Endodermal cell (in vitro differentiated cells): Measurements from ENCODE around the gene TRIM32. TPM values are rescaled to one million over a fixed set of nuclear protein-coding genes. Genes with fewer than 3 reads are reported as not detected.

ENCODE experiments used
- DNase-seq: peaks from one replicate; pipeline ENCODE4 v3.0.0-alpha.2; 2017
- H3K27ac ChIP-seq: 2 replicates; pipeline ENCODE4 v1.5.1; 2013; ENCODE audit warnings: mild to moderate bottlenecking, low read depth, low read length, moderate library complexity
- H3K27me3 ChIP-seq: 2 replicates; pipeline ENCODE4 v1.6.1; 2013; ENCODE audit warnings: mild to moderate bottlenecking, low read length, moderate library complexity; ENCODE audit not compliant: insufficient read depth, control insufficient read depth, poor library complexity, severe bottlenecking
- H3K36me3 ChIP-seq: 2 replicates; pipeline ENCODE4 v1.7.0; 2013; ENCODE audit warnings: mild to moderate bottlenecking, low read length, moderate library complexity; ENCODE audit not compliant: control insufficient read depth, insufficient read depth
- H3K4me1 ChIP-seq: one replicate; pipeline ENCODE4 v1.7.0; 2013; ENCODE audit warnings: low read length; ENCODE audit not compliant: control insufficient read depth, insufficient read depth
- H3K4me3 ChIP-seq: 2 replicates; pipeline ENCODE4 v1.5.1; 2013; ENCODE audit warnings: mild to moderate bottlenecking, low read length, moderate library complexity
- H3K9ac ChIP-seq: 2 replicates; pipeline ENCODE4 v1.6.1; 2013; ENCODE audit warnings: mild to moderate bottlenecking, low read length, moderate library complexity; ENCODE audit not compliant: poor library complexity, severe bottlenecking; ENCODE audit errors: extremely low read depth
- H3K9me3 ChIP-seq: 2 replicates; pipeline ENCODE4 v1.6.1; 2013; ENCODE audit warnings: mild to moderate bottlenecking, low read length, moderate library complexity; ENCODE audit not compliant: control insufficient read depth
- H3K27ac Mint-ChIP-seq: 2 replicates; pipeline ENCODE4 v1.8.0; 2020; ENCODE audit warnings: mixed read lengths
- H3K27me3 Mint-ChIP-seq: 2 replicates; pipeline ENCODE4 v1.8.0; 2021; ENCODE audit warnings: mild to moderate bottlenecking, mixed read lengths; ENCODE audit not compliant: insufficient read depth
- H3K36me3 Mint-ChIP-seq: 2 replicates; pipeline ENCODE4 v1.8.0; 2020; ENCODE audit warnings: low read depth, mixed read lengths
- H3K4me1 Mint-ChIP-seq: 2 replicates; pipeline ENCODE4 v1.8.0; 2020; ENCODE audit warnings: mixed read lengths
- H3K4me3 Mint-ChIP-seq: 2 replicates; pipeline ENCODE4 v1.8.0; 2020; ENCODE audit warnings: mild to moderate bottlenecking, moderate library complexity, mixed read lengths
- H3K9me3 Mint-ChIP-seq: 2 replicates; pipeline ENCODE4 v1.8.0; 2020; ENCODE audit warnings: mild to moderate bottlenecking, mixed read lengths
- WGBS, 2 experiments: methylation state at CpG; one replicate each; pipeline versions ENCODE4 v1.1.5 to v1.1.7; 2013; ENCODE audit warnings: missing lambda C conversion rate in 2 of 2, mixed read lengths in 1 of 2; ENCODE audit not compliant: insufficient coverage in 1 of 2, insufficient read length in 1 of 2; 5-methylcytosine and 5-hydroxymethylcytosine counted together
- total RNA-seq, 2 donors: library from RNA; stranded (reverse); fragmentation: NEBNext Ultra II Directional in 1 of 2; extraction: Animal tissue kit (Norgen Biotek cat#: 25700) in 1 of 2; gene quantifications; 2 replicates in 1 of 2; 3 replicates in 1 of 2; pipeline ENCODE4 v1.2.1, GENCODE V29; 2021
- TF ChIP-seq, protein P1 (sequence below): fragments of 200-600 bp; sonication (generic); conservative IDR thresholded peaks from 2 replicates; pipeline ENCODE4 v1.5.0; 2021; ENCODE audit warnings: antibody characterized with exemption, mild to moderate bottlenecking

Gene TRIM32
- total RNA-seq, 2 donors from 2014 or later = 28.0 to 31.3 TPM

- Histone ChIP-seq H3K9ac (no peak overlapping the region), H3K27me3 (no peaks in the 10 kb centered on the region), H3K27ac (no peak overlapping the region), H3K4me1 (no peaks in the 10 kb centered on the region), H3K36me3 (no peaks in the 10 kb centered on the region), H3K9me3 (no peaks in the 10 kb centered on the region), H3K4me3 (no peak overlapping the region)
- H3K9me3 Mint-ChIP-seq = no peaks in the 10 kb centered on the region
- DNase-seq = peak; percentile 57
- H3K36me3 Mint-ChIP-seq = no peaks in the 10 kb centered on the region
- no peak overlapping the region for H3K4me3 Mint-ChIP-seq
- TF ChIP-seq, protein P1, sequence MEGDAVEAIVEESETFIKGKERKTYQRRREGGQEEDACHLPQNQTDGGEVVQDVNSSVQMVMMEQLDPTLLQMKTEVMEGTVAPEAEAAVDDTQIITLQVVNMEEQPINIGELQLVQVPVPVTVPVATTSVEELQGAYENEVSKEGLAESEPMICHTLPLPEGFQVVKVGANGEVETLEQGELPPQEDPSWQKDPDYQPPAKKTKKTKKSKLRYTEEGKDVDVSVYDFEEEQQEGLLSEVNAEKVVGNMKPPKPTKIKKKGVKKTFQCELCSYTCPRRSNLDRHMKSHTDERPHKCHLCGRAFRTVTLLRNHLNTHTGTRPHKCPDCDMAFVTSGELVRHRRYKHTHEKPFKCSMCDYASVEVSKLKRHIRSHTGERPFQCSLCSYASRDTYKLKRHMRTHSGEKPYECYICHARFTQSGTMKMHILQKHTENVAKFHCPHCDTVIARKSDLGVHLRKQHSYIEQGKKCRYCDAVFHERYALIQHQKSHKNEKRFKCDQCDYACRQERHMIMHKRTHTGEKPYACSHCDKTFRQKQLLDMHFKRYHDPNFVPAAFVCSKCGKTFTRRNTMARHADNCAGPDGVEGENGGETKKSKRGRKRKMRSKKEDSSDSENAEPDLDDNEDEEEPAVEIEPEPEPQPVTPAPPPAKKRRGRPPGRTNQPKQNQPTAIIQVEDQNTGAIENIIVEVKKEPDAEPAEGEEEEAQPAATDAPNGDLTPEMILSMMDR = no peak
- H3K27ac Mint-ChIP-seq = no peak overlapping the region
- H3K4me1 Mint-ChIP-seq = peaks cover 6% of the 10 kb centered on the region
- H3K27me3 Mint-ChIP-seq = no peaks in the 10 kb centered on the region
- WGBS, 2 experiments = 94 to 97% methylated on average over 2 of the region's 2 CpGs
Measured at GRCh38 chr9:116658265-116658664, 28.8 kb upstream of the TRIM32 start.

GRCh38 chr9:116661037-116661954 lies 25.8 kb upstream of the TRIM32 start:
- TF ChIP-seq, protein P1 = peak; percentile 87

GRCh38 chr9:116662646-116663310 lies 24.3 kb upstream of the TRIM32 start:
- no peak overlapping the region for H3K27ac Mint-ChIP-seq
- WGBS, 2 experiments = 94 to 96% methylated on average over 4 to 6 of the region's 6 CpGs

More at GRCh38 chr9:116661037-116661954, 25.8 kb upstream of the TRIM32 start:
- DNase-seq = peak; percentile 64
- no peaks in the 10 kb centered on the region for H3K9me3 ChIP-seq
- Mint-ChIP-seq H3K9me3 (no peaks in the 10 kb centered on the region), H3K36me3 (no peaks in the 10 kb centered on the region), H3K4me3 (no peak overlapping the region), H3K4me1 (peaks cover 6% of the 10 kb centered on the region), H3K27me3 (no peaks in the 10 kb centered on the region), H3K27ac (no peak overlapping the region)
- no peaks in the 10 kb centered on the region for H3K4me1 ChIP-seq
- H3K27ac ChIP-seq = no peak overlapping the region
- no peaks in the 10 kb centered on the region for H3K27me3 ChIP-seq
- no peak overlapping the region for H3K9ac ChIP-seq
- no peaks in the 10 kb centered on the region for H3K36me3 ChIP-seq
- WGBS, 2 experiments = 72 to 79% methylated on average over 3 to 7 of the region's 7 CpGs
- no peak overlapping the region for H3K4me3 ChIP-seq

More at GRCh38 chr9:116662646-116663310, 24.3 kb upstream of the TRIM32 start:
- TF ChIP-seq, protein P1 = no peak
- Mint-ChIP-seq H3K27me3 (no peaks in the 10 kb centered on the region), H3K4me3 (no peak overlapping the region), H3K9me3 (no peaks in the 10 kb centered on the region), H3K4me1 (peaks cover 6% of the 10 kb centered on the region), H3K36me3 (no peaks in the 10 kb centered on the region)
- no peak overlapping the region for H3K4me3 ChIP-seq
- no peak for DNase-seq
- H3K9ac ChIP-seq = no peak overlapping the region
- H3K27ac ChIP-seq = no peak overlapping the region
- H3K36me3 ChIP-seq = no peaks in the 10 kb centered on the region
- no peaks in the 10 kb centered on the region for H3K27me3 ChIP-seq
- no peaks in the 10 kb centered on the region for H3K4me1 ChIP-seq
- H3K9me3 ChIP-seq = no peaks in the 10 kb centered on the region
